GM23338 (cell line): ENCODE measurements around the gene MAD1L1.

Experiments
- CREB1 ChIP-seq: fragments of 250-450 bp; sonication (Bioruptor Pico); IDR thresholded peaks from 2 replicates; pipeline ENCODE4 v1.5.0; 2020; ENCODE audit warnings: low read depth, mild to moderate bottlenecking, moderate library complexity
- CTCF ChIP-seq, 2 experiments: fragments of 200-600 bp in 1 of 2; sonication (generic) in 1 of 2; conservative IDR thresholded peaks; 2 replicates each; pipeline versions ENCODE4 v1.5.1 to v1.6.1; 2016 to 2017; ENCODE audit warnings: antibody characterized with exemption in 2 of 2, low read depth in 2 of 2, mild to moderate bottlenecking in 2 of 2, moderate library complexity in 1 of 2
- EZH2 ChIP-seq: fragments of 200-600 bp; sonication (generic); IDR thresholded peaks from one replicate; pipeline ENCODE4 v1.8.0; 2017; ENCODE audit warnings: antibody characterized with exemption, mild to moderate bottlenecking, low read depth; ENCODE audit not compliant: unreplicated experiment
- EZH2phosphoT487 ChIP-seq: fragments of 200-600 bp; sonication (generic); IDR thresholded peaks from one replicate; pipeline ENCODE4 v1.8.1; 2018; ENCODE audit warnings: antibody characterized with exemption; ENCODE audit not compliant: unreplicated experiment
- JUNB ChIP-seq: IDR thresholded peaks from one replicate; pipeline ENCODE4 v1.6.1; 2016; ENCODE audit warnings: antibody characterized with exemption; ENCODE audit not compliant: unreplicated experiment
- NANOG ChIP-seq: IDR thresholded peaks from 2 replicates; pipeline ENCODE4 v1.6.1; 2016; ENCODE audit warnings: antibody characterized with exemption, borderline replicate concordance
- POLR2AphosphoS5 ChIP-seq: IDR thresholded peaks from 2 replicates; pipeline ENCODE4 v1.6.1; 2016; ENCODE audit warnings: antibody characterized with exemption, low read depth
- REST ChIP-seq: IDR thresholded peaks from one replicate; pipeline ENCODE4 v1.6.1; 2018; ENCODE audit warnings: antibody characterized with exemption; ENCODE audit not compliant: unreplicated experiment
- TF ChIP-seq, protein P1 (sequence below): IDR thresholded peaks from 2 replicates; pipeline ENCODE4 v1.6.1; 2016; ENCODE audit warnings: antibody characterized with exemption

GRCh38 chr7:1889556-1890181 is 343.1 kb downstream of the MAD1L1 start:
- TF ChIP-seq CREB1 (no peak), NANOG (no peak), CTCF (conservative IDR thresholded peaks at IDR 0.05; ENCODE audit: low read depth in 2 of 2) (no peak), EZH2 (no peak), POLR2AphosphoS5 (no peak), JUNB (no peak), EZH2phosphoT487 (no peak), REST (no peak)
- TF ChIP-seq, protein P1, sequence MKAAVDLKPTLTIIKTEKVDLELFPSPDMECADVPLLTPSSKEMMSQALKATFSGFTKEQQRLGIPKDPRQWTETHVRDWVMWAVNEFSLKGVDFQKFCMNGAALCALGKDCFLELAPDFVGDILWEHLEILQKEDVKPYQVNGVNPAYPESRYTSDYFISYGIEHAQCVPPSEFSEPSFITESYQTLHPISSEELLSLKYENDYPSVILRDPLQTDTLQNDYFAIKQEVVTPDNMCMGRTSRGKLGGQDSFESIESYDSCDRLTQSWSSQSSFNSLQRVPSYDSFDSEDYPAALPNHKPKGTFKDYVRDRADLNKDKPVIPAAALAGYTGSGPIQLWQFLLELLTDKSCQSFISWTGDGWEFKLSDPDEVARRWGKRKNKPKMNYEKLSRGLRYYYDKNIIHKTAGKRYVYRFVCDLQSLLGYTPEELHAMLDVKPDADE, result no peak
